WTC11 (cell line): Measurements from ENCODE around the gene GPC6. TPM values are rescaled to one million over a fixed set of nuclear protein-coding genes. Genes with fewer than 3 reads are reported as not detected.

ENCODE experiments used
- ATAC-seq: fragments of 200-7000 bp; cut with Tn5 transposase; 2 replicates; pipeline ENCODE4 v1.10.0; 2021; ENCODE audit warnings: mild to moderate bottlenecking, moderate library complexity
- CTCF ChIA-PET: fragments of 300-600 bp; sonication (Branson Sonifier 250); formaldehyde crosslinking; loops from one replicate; lab custom pipeline; 2021; ENCODE audit warnings: antibody characterized with exemption; lab: Charles Lee
- POLR2A ChIA-PET: fragments of 350-600 bp; sonication (Branson Sonifier 250); formaldehyde crosslinking; loops from one replicate; lab custom pipeline; 2021; ENCODE audit warnings: antibody characterized with exemption; lab: Charles Lee
- DNase-seq: peaks from one replicate; pipeline ENCODE4 v3.0.0; 2021; ENCODE audit warnings: low spot score
- H3K27ac Mint-ChIP-seq: 2 replicates; pipeline ENCODE4 v1.8.0; 2021; ENCODE audit warnings: mixed read lengths
- H3K27me3 Mint-ChIP-seq: 2 replicates; pipeline ENCODE4 v1.8.0; 2021; ENCODE audit warnings: low read depth, mild to moderate bottlenecking, moderate library complexity, mixed read lengths
- H3K36me3 Mint-ChIP-seq: 2 replicates; pipeline ENCODE4 v1.8.0; 2021; ENCODE audit warnings: mixed read lengths
- H3K4me1 Mint-ChIP-seq: 2 replicates; pipeline ENCODE4 v1.8.0; 2022; ENCODE audit warnings: mixed read lengths
- H3K4me3 Mint-ChIP-seq: 2 replicates; pipeline ENCODE4 v1.8.0; 2021; ENCODE audit warnings: mild to moderate bottlenecking, moderate library complexity, mixed read lengths
- H3K9me3 Mint-ChIP-seq: 2 replicates; pipeline ENCODE4 v1.8.0; 2021; ENCODE audit warnings: mixed read lengths
- ATF1 ChIP-seq: sonication (generic); formaldehyde crosslinking; IDR thresholded peaks from 2 replicates; pipeline ENCODE4 v1.8.1; 2023; ENCODE audit warnings: mild to moderate bottlenecking, moderate library complexity, missing genetic modification reagents
- CBFB ChIP-seq: sonication (generic); formaldehyde crosslinking; IDR thresholded peaks from 2 replicates; pipeline ENCODE4 v1.8.1; 2022; ENCODE audit warnings: mild to moderate bottlenecking, low read depth, missing genetic modification reagents
- ELF4 ChIP-seq: sonication (generic); formaldehyde crosslinking; IDR thresholded peaks from 2 replicates; pipeline ENCODE4 v1.8.1; 2022; ENCODE audit warnings: low read depth, mild to moderate bottlenecking, moderate library complexity, missing genetic modification reagents
- EMX1 ChIP-seq: fragments of 250-450 bp; sonication (Bioruptor Pico); IDR thresholded peaks from 2 replicates; pipeline ENCODE4 v1.8.0; 2021; ENCODE audit warnings: mild to moderate bottlenecking
- ESRRA ChIP-seq: sonication (generic); formaldehyde crosslinking; IDR thresholded peaks from 2 replicates; pipeline ENCODE4 v1.8.1; 2022; ENCODE audit warnings: mild to moderate bottlenecking, missing genetic modification reagents, borderline replicate concordance
- FOXK1 ChIP-seq: sonication (generic); formaldehyde crosslinking; IDR thresholded peaks from 2 replicates; pipeline ENCODE4 v1.8.0; 2022; ENCODE audit warnings: mild to moderate bottlenecking, moderate library complexity, missing genetic modification reagents
- HMGA2 ChIP-seq: fragments of 250-450 bp; sonication (Bioruptor Pico); IDR thresholded peaks from 2 replicates; pipeline ENCODE4 v1.4.0; 2021; ENCODE audit warnings: mild to moderate bottlenecking, moderate library complexity
- IRF2 ChIP-seq: sonication (generic); formaldehyde crosslinking; IDR thresholded peaks from 2 replicates; pipeline ENCODE4 v1.8.0; 2022; ENCODE audit warnings: low read depth, missing genetic modification reagents, borderline replicate concordance
- KAT7 ChIP-seq: sonication (generic); formaldehyde crosslinking; IDR thresholded peaks from 2 replicates; pipeline ENCODE4 v1.8.1; 2023; ENCODE audit warnings: missing genetic modification reagents, mild to moderate bottlenecking, borderline replicate concordance
- NFE2L1 ChIP-seq: sonication (generic); formaldehyde crosslinking; IDR thresholded peaks from 2 replicates; pipeline ENCODE4 v1.8.1; 2023; ENCODE audit warnings: missing genetic modification reagents
- NR2C2 ChIP-seq: sonication (generic); formaldehyde crosslinking; IDR thresholded peaks from 2 replicates; pipeline ENCODE4 v1.8.0; 2022; ENCODE audit warnings: mild to moderate bottlenecking, missing genetic modification reagents
- NR3C1 ChIP-seq: sonication (generic); formaldehyde crosslinking; conservative IDR thresholded peaks from 2 replicates; pipeline ENCODE4 v1.8.1; 2023; ENCODE audit warnings: low read depth, mild to moderate bottlenecking, missing genetic modification reagents
- ZNF232 ChIP-seq: sonication (generic); formaldehyde crosslinking; IDR thresholded peaks from 2 replicates; pipeline ENCODE4 v1.8.0; 2022; ENCODE audit warnings: mild to moderate bottlenecking, missing genetic modification reagents
- ZNF263 ChIP-seq: sonication (generic); formaldehyde crosslinking; IDR thresholded peaks from 2 replicates; pipeline ENCODE4 v1.8.1; 2022; ENCODE audit warnings: low read depth, mild to moderate bottlenecking, moderate library complexity, missing genetic modification reagents
- ZNF396 ChIP-seq: fragments of 250-450 bp; sonication (Bioruptor Pico); IDR thresholded peaks from 2 replicates; pipeline ENCODE4 v1.8.0; 2021; ENCODE audit warnings: mild to moderate bottlenecking, moderate library complexity, borderline replicate concordance
- total RNA-seq: library from RNA; stranded (reverse); gene quantifications from 3 replicates; pipeline ENCODE4 v1.2.3, GENCODE V29; 2021
- TF ChIP-seq, protein P1 (sequence below): sonication (generic); formaldehyde crosslinking; IDR thresholded peaks from 2 replicates; pipeline ENCODE4 v1.8.1; 2023; ENCODE audit warnings: mild to moderate bottlenecking, missing genetic modification reagents, borderline replicate concordance
- TF ChIP-seq, protein P2 (sequence below): sonication (generic); formaldehyde crosslinking; IDR thresholded peaks from 2 replicates; pipeline ENCODE4 v1.8.0; 2023; ENCODE audit warnings: missing genetic modification reagents, mild to moderate bottlenecking, borderline replicate concordance
- TF ChIP-seq, protein P3 (sequence below): sonication (generic); formaldehyde crosslinking; IDR thresholded peaks from 2 replicates; pipeline ENCODE4 v1.8.0; 2022; ENCODE audit warnings: mild to moderate bottlenecking, missing genetic modification reagents
- TF ChIP-seq, protein P4 (sequence below): sonication (generic); formaldehyde crosslinking; IDR thresholded peaks from 2 replicates; pipeline ENCODE4 v1.8.1; 2023; ENCODE audit warnings: mild to moderate bottlenecking, missing genetic modification reagents, moderate library complexity
- TF ChIP-seq, protein P5 (sequence below): sonication (generic); formaldehyde crosslinking; IDR thresholded peaks from 2 replicates; pipeline ENCODE4 v1.8.1; 2023; ENCODE audit warnings: mild to moderate bottlenecking, missing genetic modification reagents

The GPC6 gene
- total RNA-seq, 1 experiment from 2014 or later: 19.5 TPM

DNA sequence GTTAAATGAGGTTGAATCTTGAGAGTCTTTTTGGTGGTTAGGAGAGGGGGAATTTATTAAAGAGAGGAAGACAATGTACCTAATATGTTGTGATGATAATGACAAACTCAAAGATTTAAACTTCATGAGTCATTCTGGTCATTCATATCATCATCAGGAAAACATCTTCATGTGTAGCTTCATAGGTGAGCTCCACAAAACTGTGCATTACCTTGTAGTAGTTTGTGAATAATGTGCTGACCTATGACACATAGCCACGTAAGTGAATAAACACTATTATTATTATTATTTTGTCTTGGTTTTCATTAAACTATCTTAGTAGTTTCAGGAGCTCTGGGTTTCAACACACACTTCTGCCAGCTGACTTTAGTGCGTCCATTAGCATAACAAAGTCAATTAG, 997 bp upstream of the GPC6 start (continued):
- no peak for TF ChIP-seq FOXK1 (CRISPR knock-in tag)

DNA sequence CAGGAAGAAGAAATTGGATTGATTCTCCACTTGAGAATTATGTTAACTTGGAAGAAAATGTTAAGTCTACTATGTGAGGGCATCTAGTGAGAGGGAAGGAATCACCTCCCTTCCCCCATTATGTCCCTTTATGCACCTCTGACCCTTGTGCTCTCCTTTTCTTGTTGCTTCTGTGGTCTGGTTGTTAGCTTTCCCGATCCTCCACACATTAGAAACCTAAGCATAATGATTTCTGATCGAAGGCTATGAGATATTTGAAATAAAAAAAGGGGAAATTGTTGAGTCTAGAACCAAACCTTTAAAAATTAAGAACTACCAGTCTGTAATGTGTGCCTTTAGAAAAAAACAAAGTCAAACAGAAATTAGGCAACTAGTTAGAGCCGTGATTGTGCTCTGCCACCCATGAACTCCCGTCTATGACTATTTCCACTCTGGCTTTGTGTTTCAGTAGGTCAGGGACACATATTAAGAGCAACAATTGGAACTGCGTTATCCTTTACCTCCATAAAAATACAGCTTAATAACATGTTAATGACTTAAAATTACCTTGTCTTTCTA, 463 bp upstream of the GPC6 start:
- peak overlapping the region; percentile 97 for H3K27ac Mint-ChIP-seq
- H3K36me3 Mint-ChIP-seq: no peaks in the 10 kb centered on the region
- H3K4me1 Mint-ChIP-seq: peaks cover 75% of the 10 kb centered on the region
- TF ChIP-seq HMGA2 (CRISPR knock-in tag) (no peak), IRF2 (CRISPR knock-in tag) (no peak), EMX1 (CRISPR knock-in tag) (no peak), ESRRA (CRISPR knock-in tag) (no peak), ZNF232 (no peak), ELF4 (no peak)
- TF ChIP-seq, protein P1, sequence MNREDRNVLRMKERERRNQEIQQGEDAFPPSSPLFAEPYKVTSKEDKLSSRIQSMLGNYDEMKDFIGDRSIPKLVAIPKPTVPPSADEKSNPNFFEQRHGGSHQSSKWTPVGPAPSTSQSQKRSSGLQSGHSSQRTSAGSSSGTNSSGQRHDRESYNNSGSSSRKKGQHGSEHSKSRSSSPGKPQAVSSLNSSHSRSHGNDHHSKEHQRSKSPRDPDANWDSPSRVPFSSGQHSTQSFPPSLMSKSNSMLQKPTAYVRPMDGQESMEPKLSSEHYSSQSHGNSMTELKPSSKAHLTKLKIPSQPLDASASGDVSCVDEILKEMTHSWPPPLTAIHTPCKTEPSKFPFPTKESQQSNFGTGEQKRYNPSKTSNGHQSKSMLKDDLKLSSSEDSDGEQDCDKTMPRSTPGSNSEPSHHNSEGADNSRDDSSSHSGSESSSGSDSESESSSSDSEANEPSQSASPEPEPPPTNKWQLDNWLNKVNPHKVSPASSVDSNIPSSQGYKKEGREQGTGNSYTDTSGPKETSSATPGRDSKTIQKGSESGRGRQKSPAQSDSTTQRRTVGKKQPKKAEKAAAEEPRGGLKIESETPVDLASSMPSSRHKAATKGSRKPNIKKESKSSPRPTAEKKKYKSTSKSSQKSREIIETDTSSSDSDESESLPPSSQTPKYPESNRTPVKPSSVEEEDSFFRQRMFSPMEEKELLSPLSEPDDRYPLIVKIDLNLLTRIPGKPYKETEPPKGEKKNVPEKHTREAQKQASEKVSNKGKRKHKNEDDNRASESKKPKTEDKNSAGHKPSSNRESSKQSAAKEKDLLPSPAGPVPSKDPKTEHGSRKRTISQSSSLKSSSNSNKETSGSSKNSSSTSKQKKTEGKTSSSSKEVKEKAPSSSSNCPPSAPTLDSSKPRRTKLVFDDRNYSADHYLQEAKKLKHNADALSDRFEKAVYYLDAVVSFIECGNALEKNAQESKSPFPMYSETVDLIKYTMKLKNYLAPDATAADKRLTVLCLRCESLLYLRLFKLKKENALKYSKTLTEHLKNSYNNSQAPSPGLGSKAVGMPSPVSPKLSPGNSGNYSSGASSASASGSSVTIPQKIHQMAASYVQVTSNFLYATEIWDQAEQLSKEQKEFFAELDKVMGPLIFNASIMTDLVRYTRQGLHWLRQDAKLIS (CRISPR knock-in tag): no peak
- TF ChIP-seq, protein P2, sequence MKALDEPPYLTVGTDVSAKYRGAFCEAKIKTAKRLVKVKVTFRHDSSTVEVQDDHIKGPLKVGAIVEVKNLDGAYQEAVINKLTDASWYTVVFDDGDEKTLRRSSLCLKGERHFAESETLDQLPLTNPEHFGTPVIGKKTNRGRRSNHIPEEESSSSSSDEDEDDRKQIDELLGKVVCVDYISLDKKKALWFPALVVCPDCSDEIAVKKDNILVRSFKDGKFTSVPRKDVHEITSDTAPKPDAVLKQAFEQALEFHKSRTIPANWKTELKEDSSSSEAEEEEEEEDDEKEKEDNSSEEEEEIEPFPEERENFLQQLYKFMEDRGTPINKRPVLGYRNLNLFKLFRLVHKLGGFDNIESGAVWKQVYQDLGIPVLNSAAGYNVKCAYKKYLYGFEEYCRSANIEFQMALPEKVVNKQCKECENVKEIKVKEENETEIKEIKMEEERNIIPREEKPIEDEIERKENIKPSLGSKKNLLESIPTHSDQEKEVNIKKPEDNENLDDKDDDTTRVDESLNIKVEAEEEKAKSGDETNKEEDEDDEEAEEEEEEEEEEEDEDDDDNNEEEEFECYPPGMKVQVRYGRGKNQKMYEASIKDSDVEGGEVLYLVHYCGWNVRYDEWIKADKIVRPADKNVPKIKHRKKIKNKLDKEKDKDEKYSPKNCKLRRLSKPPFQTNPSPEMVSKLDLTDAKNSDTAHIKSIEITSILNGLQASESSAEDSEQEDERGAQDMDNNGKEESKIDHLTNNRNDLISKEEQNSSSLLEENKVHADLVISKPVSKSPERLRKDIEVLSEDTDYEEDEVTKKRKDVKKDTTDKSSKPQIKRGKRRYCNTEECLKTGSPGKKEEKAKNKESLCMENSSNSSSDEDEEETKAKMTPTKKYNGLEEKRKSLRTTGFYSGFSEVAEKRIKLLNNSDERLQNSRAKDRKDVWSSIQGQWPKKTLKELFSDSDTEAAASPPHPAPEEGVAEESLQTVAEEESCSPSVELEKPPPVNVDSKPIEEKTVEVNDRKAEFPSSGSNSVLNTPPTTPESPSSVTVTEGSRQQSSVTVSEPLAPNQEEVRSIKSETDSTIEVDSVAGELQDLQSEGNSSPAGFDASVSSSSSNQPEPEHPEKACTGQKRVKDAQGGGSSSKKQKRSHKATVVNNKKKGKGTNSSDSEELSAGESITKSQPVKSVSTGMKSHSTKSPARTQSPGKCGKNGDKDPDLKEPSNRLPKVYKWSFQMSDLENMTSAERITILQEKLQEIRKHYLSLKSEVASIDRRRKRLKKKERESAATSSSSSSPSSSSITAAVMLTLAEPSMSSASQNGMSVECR (CRISPR knock-in tag): no peak
- TF ChIP-seq, protein P3, sequence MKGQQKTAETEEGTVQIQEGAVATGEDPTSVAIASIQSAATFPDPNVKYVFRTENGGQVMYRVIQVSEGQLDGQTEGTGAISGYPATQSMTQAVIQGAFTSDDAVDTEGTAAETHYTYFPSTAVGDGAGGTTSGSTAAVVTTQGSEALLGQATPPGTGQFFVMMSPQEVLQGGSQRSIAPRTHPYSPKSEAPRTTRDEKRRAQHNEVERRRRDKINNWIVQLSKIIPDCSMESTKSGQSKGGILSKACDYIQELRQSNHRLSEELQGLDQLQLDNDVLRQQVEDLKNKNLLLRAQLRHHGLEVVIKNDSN (CRISPR knock-in tag): no peak
- TF ChIP-seq, protein P4, sequence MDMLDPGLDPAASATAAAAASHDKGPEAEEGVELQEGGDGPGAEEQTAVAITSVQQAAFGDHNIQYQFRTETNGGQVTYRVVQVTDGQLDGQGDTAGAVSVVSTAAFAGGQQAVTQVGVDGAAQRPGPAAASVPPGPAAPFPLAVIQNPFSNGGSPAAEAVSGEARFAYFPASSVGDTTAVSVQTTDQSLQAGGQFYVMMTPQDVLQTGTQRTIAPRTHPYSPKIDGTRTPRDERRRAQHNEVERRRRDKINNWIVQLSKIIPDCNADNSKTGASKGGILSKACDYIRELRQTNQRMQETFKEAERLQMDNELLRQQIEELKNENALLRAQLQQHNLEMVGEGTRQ (CRISPR knock-in tag): no peak
- peak overlapping the region; percentile 96 for H3K4me3 Mint-ChIP-seq
- DNase-seq (no peak), ATAC-seq (no peak)
- H3K9me3 Mint-ChIP-seq: no peaks in the 10 kb centered on the region
- ChIA-PET POLR2A (interaction anchor here (0.8 to 1.2 kb wide), 2 partner anchors 10 kb away, joined by 3 read pairs; no protein-coding TSS in a partner anchor), CTCF (interaction anchor here (1.0 kb wide), 1 partner anchor 8 kb away, joined by 3 read pairs; no protein-coding TSS in a partner anchor)
- H3K27me3 Mint-ChIP-seq: no peaks in the 10 kb centered on the region

DNA sequence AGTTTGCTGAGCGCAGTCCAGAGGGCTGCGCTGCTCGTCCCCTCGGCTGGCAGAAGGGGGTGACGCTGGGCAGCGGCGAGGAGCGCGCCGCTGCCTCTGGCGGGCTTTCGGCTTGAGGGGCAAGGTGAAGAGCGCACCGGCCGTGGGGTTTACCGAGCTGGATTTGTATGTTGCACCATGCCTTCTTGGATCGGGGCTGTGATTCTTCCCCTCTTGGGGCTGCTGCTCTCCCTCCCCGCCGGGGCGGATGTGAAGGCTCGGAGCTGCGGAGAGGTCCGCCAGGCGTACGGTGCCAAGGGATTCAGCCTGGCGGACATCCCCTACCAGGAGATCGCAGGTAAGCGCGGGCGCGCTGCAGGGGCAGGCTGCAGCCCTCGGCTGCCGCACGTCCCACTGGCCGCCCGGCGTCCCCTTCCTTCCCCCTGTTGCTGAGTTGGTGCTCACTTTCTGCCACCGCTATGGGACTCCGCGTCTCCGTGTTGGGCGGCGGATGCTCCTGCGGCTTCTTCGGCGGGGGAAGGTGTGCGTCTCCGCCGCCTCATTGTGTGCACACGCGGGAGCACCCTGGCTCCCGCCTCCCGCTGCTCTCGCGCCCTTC, 772 bp downstream of the GPC6 start:
- ChIA-PET CTCF (interaction anchor here (0.5 to 1.3 kb wide), 2 partner anchors 259 to 603 kb away, joined by 3 read pairs; no protein-coding TSS in a partner anchor), POLR2A (interaction anchor here (1.2 kb wide), 1 partner anchor 12 kb away, joined by 3 read pairs; no protein-coding TSS in a partner anchor)
- peak overlapping the region; percentile 97 for H3K27ac Mint-ChIP-seq
- no peaks in the 10 kb centered on the region for H3K9me3 Mint-ChIP-seq
- ATAC-seq (peak; percentile 14), DNase-seq (peak; percentile 56)
- H3K4me1 Mint-ChIP-seq: peaks cover 73% of the 10 kb centered on the region
- H3K4me3 Mint-ChIP-seq: peak overlapping the region; percentile 96
- no peaks in the 10 kb centered on the region for H3K36me3 Mint-ChIP-seq
- no peaks in the 10 kb centered on the region for H3K27me3 Mint-ChIP-seq
- TF ChIP-seq, protein P5, sequence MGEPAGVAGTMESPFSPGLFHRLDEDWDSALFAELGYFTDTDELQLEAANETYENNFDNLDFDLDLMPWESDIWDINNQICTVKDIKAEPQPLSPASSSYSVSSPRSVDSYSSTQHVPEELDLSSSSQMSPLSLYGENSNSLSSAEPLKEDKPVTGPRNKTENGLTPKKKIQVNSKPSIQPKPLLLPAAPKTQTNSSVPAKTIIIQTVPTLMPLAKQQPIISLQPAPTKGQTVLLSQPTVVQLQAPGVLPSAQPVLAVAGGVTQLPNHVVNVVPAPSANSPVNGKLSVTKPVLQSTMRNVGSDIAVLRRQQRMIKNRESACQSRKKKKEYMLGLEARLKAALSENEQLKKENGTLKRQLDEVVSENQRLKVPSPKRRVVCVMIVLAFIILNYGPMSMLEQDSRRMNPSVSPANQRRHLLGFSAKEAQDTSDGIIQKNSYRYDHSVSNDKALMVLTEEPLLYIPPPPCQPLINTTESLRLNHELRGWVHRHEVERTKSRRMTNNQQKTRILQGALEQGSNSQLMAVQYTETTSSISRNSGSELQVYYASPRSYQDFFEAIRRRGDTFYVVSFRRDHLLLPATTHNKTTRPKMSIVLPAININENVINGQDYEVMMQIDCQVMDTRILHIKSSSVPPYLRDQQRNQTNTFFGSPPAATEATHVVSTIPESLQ (CRISPR knock-in tag): no peak
- TF ChIP-seq NR3C1 (CRISPR knock-in tag): no peak
- no peak for TF ChIP-seq HMGA2 (CRISPR knock-in tag)
- TF ChIP-seq CBFB (CRISPR knock-in tag): no peak
- no peak for TF ChIP-seq NR2C2 (CRISPR knock-in tag)
- 0 out of 2 replicates have a peak, but pooled peaks have one; percentile 27 for TF ChIP-seq ATF1 (CRISPR knock-in tag)
- peak; percentile 37; the same call in 1 of the 2 replicates for TF ChIP-seq ZNF263 (CRISPR knock-in tag)
- 0 out of 2 replicates have a peak, but pooled peaks have one; percentile 27 for TF ChIP-seq KAT7 (CRISPR knock-in tag)
- TF ChIP-seq FOXK1 (CRISPR knock-in tag): no peak
- TF ChIP-seq IRF2 (CRISPR knock-in tag): no peak
- no peak for TF ChIP-seq ZNF396 (CRISPR knock-in tag)
- no peak for TF ChIP-seq NFE2L1 (CRISPR knock-in tag)
